GOT3 (cell line): ENCODE results near the gene WDR70.

Experiments
- DNase-seq: peaks from one replicate; lab custom pipeline; 2025; ENCODE audit warnings: mixed read lengths; lab: John Stamatoyannopoulos, UW

WDR70 gene

DNA sequence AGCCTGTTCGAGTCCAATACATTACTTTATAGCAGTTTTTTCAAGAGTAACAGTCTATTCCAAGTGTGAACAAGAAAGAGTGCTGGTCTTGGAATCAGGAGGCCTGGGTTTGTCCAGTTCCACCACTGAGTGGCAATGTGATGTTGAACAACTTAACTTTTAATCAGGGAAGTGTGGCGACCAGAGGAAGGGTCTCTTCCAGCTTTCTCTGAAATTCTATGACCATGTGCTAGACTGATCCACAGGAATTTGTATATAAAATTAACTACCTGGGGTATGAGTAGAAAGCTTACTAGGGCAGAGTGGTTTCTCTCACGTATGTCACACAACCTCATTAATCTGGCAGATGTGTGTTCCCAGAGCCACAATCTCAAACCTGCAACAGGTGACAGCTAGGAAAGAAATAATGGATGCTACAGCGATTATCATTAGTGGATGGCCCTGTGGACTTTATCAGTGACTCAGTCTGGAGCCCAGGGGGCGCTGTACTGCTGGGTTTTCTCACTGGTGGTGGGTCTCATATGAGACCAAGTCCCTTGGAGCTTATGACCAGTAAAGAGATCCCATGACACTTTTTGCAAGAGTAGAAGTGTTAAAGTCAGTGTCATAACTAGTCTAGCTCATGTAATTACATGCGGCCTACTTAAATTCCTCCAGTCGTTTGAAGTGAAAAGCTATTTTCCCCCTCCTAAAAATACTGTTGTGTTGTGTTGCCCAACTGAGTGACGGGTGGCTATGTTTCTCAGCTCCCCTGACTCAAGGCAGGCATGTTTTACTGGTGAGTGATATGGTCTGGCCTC lies 344.2 kb downstream of the WDR70 start:
- no peak for DNase-seq

DNA sequence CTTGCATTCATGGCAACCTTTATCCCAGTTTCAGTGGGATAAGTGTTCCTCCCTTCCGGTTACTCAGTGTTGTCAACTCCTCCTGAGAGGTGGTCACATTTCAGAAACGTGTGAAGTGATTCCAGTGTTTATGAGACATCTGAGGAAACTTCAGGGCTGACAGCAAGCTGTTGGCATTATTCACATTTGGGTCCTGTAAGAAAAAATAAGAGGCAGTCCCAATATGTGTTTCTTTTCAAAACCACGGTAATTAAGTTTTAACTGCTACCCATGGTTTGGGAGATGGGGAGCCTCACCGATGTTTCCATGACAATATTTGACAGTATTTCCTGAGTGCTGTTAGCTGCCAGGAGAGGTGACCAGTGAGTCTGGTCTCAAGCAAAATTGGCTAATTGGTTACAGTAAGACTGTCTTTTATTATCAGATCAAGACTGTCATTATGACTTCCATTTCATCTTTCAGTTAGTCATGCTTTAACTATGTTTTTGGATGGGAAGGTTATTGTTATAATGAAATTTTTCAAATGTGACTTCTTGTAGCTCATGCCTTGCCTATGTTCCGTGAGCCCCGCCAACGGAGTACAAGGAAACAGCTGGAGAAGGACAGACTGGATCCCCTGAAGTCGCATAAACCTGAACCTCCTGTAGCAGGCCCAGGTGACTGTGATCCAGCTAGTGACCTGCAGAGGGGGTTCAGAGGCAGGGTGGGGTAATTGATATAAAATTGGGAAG lies 345.4 kb downstream of the WDR70 start:
- DNase-seq: no peak

DNA sequence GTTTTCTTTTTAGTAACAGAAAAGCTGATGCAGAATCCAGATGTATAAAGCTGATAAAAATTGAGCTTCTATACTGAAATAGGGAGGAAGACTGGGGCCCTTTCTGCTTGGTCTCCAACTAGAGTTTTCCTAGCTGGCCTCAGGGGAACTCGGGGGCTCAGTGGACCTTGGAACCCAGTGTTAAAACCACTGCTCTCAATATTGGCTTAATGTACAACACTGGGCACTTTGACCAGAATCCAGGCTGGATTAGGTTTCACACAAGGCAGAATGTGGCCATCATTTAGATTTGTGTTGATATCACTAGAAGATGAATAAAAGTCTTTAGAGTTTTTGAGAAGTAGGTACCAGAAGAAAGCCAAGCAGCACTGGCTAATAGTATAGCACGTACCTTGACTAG lies 346.1 kb downstream of the WDR70 start:
- no peak for DNase-seq

DNA sequence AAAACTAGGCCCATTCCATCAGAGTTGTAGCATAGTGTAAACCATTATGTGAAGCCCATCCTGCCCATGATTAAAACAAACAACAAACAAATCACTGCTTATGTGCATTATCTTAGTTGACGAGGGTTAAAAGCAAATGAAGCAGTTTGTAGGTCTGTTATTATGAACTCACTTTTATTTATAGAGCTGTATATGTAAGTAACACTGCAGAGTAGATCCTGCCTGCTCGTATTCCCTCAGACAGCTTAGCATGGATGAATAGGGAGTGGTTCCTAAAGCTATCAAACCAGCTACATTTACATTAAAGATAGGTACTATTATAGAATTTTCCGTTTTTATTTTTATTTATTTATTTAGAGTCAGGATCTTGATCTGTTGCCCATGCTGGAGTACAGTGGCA lies 348.1 kb downstream of the WDR70 start:
- DNase-seq: no peak

- DNase-seq: no peak
Measured at GRCh38 chr5:37730896-37731455, 351.9 kb downstream of the WDR70 start.

GRCh38 chr5:37734114-37734513 lies 355.0 kb downstream of the WDR70 start:
- DNase-seq: no peak

GRCh38 chr5:37735649-37736347 lies 356.7 kb downstream of the WDR70 start:
- DNase-seq: no peak

- no peak for DNase-seq
Measured at GRCh38 chr5:37736397-37736796, 357.3 kb downstream of the WDR70 start.

DNA sequence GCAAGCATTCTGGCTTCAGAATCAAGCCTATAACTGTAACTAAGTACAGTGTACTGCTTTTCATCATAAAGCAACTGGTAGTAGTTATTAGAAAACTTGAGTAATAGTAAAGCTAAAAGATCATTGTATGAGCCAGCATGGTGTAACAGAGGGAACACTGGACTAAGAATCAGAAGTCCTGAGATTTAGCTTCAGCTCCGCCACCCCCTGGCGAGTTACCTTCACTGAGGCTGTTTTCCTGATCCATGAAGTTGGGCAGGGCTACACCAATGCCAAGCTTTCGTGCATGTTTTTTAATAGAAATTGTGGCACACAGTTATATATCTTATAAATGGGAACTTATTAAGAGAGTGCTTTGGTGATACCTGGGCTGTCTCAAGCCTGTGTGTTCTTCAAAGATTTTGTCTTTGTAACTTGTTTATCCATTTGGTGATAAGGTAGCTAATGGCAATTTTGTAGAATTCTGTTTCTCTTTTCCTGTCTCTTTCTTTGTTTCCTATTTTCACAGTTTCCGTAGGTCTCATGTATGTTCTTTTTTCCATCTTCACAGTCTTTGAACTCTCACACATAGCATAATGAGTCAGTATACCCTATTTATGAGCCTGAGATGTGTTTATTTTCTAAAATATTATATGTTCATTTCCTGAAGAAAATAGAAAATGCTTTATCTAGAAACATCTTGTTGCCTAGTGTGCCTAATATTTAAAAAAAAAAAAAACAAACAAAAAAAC lies 358.4 kb downstream of the WDR70 start:
- no peak for DNase-seq

- DNase-seq: no peak
Measured at GRCh38 chr5:37738057-37738691, 359.1 kb downstream of the WDR70 start.

DNA sequence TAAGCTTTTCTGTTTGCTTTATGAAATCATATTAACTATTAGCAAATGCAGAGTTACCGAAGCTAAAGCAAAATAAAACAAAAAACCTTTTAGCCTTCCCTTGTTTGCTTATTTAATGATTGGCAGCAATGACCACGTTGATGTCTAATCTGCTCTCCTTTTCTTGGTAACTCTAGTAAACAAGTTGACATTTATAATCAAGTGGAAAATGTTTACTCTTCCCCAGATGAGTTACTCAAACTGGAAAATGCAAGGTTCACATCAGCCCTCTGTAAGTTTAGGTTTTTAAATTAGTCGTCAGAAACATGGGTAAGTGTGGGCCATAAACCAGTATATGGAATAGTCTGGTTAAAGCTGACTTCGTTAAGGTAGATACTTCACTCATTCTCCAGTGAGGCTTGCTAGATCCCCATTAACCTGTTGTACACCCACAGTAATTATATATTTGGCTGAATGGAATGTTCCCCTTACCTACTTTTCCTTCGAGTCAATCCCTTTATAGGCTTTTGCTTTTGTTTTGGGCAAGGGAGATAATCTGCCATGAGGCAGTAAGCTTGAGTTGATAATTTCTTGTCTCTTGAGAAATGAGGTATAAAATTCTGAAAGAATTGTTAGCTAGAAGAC lies 359.9 kb downstream of the WDR70 start:
- no peak for DNase-seq

DNA sequence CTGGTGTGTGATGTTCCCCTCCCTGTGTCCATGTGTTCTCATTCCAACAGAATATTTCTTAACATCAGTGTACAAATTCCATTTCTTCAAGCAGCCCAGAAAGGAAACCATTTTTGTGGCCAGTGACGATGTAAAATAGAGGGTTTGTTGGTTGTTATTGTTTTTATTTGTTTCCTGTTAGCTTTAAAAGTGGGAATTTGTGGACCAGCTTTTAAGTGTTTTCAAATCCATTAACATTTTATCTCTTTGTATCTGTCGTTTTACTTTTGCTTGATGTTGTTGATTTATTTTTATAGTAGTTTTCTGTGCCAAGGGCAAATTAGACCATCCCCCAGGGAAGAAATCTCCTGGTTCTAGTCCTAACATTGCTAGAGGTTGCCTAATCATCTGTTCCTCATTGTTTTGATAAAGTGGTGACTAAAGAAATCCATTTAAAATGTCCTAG lies 360.7 kb downstream of the WDR70 start:
- no peak for DNase-seq

- no peak for DNase-seq
Measured at GRCh38 chr5:37740331-37741066, 361.4 kb downstream of the WDR70 start.

- no peak for DNase-seq
Measured at GRCh38 chr5:37742111-37742510, 363.0 kb downstream of the WDR70 start.

GRCh38 chr5:37751227-37751626 lies 372.1 kb downstream of the WDR70 start:
- no peak for DNase-seq

GRCh38 chr5:37754976-37755375 lies 375.9 kb downstream of the WDR70 start:
- no peak for DNase-seq

DNA sequence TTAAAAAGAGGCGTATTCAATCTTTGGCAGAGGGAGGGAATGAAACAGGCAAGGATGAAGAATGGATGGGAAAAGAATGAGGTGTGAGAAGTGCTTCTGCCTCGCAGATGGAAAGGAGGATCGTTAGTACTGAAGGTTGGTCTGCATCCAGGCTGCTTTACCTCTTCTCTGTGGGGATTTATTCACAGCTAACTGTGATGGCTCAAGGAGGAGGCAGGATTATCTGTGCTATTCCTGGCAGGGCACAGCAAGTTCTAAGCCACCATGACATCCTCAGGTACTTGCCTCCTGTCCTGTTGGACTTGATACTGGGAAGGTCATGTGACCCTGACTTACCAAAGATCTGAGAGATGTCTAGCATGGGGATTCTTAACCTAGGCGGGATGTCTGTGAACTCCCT lies 376.5 kb downstream of the WDR70 start:
- DNase-seq: no peak

- DNase-seq: no peak
Measured at GRCh38 chr5:37756248-37756647, 377.1 kb downstream of the WDR70 start.

- no peak for DNase-seq
Measured at GRCh38 chr5:37757980-37758582, 379.0 kb downstream of the WDR70 start.

- no peak for DNase-seq
Measured at GRCh38 chr5:37767251-37767650, 388.1 kb downstream of the WDR70 start.
